ENCODE results near the gene B4GALNT3. TPM values are rescaled to one million over a fixed set of nuclear protein-coding genes. Genes with fewer than 3 reads are reported as not detected.

B4GALNT3 gene
- total and polyA plus RNA-seq, 3 experiments from 2014 or later = 3.1 to 6.9 (median 3.5) TPM

DNA sequence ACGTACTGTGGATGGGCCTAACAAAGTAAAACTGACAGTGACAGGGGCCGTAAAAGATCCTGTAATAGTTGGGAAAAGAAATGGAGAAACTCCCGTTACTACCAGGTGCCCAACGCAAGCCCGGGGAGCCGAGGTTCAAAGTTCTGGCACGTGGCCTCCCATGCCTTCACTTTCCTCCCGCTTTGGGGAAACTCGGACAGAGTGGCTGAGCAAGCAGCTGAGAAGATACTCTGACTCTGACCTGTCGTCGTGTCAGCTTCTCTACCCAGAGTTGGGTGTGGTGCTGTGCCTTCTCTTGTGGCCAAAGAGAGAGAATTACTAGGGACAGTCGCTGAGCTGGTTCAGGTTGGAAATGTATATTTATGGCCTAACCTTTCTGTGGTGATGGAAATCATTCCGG is 1.7 kb downstream of the B4GALNT3 start:
- no peak overlapping the region for H3K27ac ChIP-seq (ENCODE audit: low read depth, low read length)
- CTCF ChIA-PET = interaction anchor here (0.9 to 4.3 kb wide), 3 partner anchors 7 to 77 kb away, joined by 4 to 27 read pairs (median 4); no protein-coding TSS in a partner anchor
- H3K27ac Mint-ChIP-seq = peak overlapping the region in 7 of 8 donors; percentile 0 to 88 (median 73)
- H3K27me3 Mint-ChIP-seq = peaks cover 0 to 5% of the 10 kb centered on the region in 2 donors
- H3K36me3 Mint-ChIP-seq = peaks cover 0 to 2% (median 0%) of the 10 kb centered on the region in 3 donors
- H3K4me3 Mint-ChIP-seq = peak overlapping the region; percentile 83 to 91 (median 88)
- H3K9me3 Mint-ChIP-seq = no peaks in the 10 kb centered on the region
- H3K4me1 ChIP-seq (ENCODE audit: insufficient read depth, low read length) = no peaks in the 10 kb centered on the region
- H3K27me3 ChIP-seq (ENCODE audit: insufficient read depth, low read length, poor library complexity, severe bottlenecking) = no peaks in the 10 kb centered on the region
- no peaks in the 10 kb centered on the region for H3K36me3 ChIP-seq (ENCODE audit: insufficient read depth, low read length)
- H3K4me1 Mint-ChIP-seq = peaks cover 40 to 54% (median 44%) of the 10 kb centered on the region in 3 donors
- no peaks in the 10 kb centered on the region for H3K9me3 ChIP-seq (ENCODE audit: low read length)
- DNase-seq = no peak
- POLR2A ChIA-PET = no interaction called here
- H3K4me3 ChIP-seq (ENCODE audit: low read length) = no peak overlapping the region

DNA sequence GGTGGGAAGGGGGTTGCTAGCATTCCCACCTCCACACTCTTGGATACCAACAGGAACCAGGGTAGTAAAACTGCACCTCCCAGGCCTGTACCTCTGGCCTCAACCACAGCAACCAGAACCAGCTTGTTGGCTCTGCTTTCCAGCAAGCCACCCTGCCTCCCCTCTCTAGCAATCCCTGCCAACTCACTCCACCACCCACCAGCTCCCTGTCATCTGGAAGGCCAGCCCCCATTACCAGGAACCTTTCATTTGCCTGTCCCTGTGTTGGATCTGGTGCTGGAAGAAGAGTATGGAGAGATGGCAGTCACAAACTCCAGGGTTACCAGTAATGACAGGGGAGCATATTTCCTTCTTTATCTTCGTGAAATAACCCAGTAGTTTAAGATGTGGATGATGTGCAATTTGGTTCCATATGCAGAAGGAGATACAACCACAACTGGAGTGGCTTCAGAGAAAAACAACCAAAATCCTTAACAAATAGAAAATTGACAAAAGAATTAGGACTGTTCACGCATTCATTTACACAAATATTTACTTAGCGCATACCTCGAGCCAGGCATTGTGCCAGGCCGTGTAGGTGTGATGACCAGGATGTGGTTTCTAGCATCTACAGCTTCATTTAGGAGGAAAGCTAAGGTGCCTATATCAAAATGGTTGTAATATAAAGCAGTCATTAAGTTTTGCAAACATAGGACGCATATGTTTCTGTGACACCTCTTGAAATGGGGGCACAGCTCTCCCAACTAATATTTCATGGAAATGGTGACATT is 3.4 kb downstream of the B4GALNT3 start:
- peak overlapping the region in 5 of 8 donors; percentile 13 to 80 (median 27) for H3K27ac Mint-ChIP-seq
- H3K36me3 Mint-ChIP-seq = peaks cover 0 to 2% (median 0%) of the 10 kb centered on the region in 3 donors
- peaks cover 40 to 53% (median 44%) of the 10 kb centered on the region in 3 donors for H3K4me1 Mint-ChIP-seq
- DNase-seq = peak in 1 of 5 donors; percentile 30
- peaks cover 0 to 5% of the 10 kb centered on the region in 2 donors for H3K27me3 Mint-ChIP-seq
- no peaks in the 10 kb centered on the region for H3K9me3 Mint-ChIP-seq
- H3K4me3 Mint-ChIP-seq = peak overlapping the region in 6 of 7 donors; percentile 1 to 89 (median 38)
- POLR2A ChIA-PET = no interaction called here
- H3K4me3 ChIP-seq (ENCODE audit: low read length) = no peak overlapping the region
- no peaks in the 10 kb centered on the region for H3K9me3 ChIP-seq (ENCODE audit: low read length)
- no peaks in the 10 kb centered on the region for H3K27me3 ChIP-seq (ENCODE audit: insufficient read depth, low read length, poor library complexity, severe bottlenecking)
- no peaks in the 10 kb centered on the region for H3K36me3 ChIP-seq (ENCODE audit: insufficient read depth, low read length)
- no peaks in the 10 kb centered on the region for H3K4me1 ChIP-seq (ENCODE audit: insufficient read depth, low read length)
- CTCF ChIA-PET = interaction anchor here (2.0 to 4.3 kb wide), 3 partner anchors 9 to 84 kb away, joined by 8 to 27 read pairs (median 12); no protein-coding TSS in a partner anchor
- H3K27ac ChIP-seq (ENCODE audit: low read depth, low read length) = no peak overlapping the region

DNA sequence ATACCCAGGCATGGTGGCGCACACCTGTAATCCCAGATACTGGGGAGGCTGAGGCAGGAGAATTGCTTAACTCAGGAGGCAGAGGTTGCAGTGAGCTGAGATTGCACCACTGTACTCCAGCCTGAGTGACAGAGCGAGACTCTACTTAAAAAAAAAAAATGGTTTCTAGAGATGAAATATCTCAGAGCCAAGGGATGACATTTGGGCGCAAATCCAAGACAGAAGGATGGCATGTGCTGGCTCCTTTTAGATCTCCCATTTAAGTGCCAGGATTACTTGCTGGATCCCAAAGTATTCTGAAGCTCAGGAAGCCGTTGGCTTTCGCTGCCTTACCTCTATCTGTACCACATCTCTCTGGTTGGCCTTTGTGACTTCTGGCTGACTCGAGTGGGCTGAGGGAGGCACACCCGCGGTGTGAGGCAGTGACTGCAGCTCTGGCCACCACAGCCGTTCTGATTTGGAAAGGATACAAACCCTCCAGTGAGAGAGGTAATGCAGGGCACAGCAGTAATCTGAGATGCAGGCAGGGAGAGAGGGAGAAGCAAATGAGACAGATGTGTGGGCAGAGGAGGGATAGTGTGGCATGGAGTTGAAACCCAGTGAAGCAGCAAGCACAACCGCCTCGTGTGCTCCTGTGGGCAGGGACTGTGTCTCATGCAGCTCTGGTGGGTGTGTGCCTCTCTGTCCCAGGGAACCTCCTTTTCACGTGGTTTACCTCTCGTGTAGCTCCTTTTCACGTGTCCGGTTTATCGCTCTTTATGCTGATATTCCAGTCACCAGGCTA is 4.9 kb downstream of the B4GALNT3 start:
- no peaks in the 10 kb centered on the region for H3K27me3 ChIP-seq (ENCODE audit: insufficient read depth, low read length, poor library complexity, severe bottlenecking)
- no peak overlapping the region for H3K27ac ChIP-seq (ENCODE audit: low read depth, low read length)
- H3K27me3 Mint-ChIP-seq = peaks cover 0 to 5% of the 10 kb centered on the region in 2 donors
- no peak overlapping the region for H3K4me3 ChIP-seq (ENCODE audit: low read length)
- POLR2A ChIA-PET = no interaction called here
- no peaks in the 10 kb centered on the region for H3K9me3 Mint-ChIP-seq
- H3K4me1 Mint-ChIP-seq = peaks cover 35 to 42% (median 41%) of the 10 kb centered on the region in 3 donors
- DNase-seq = no peak
- no peaks in the 10 kb centered on the region for H3K9me3 ChIP-seq (ENCODE audit: low read length)
- peak overlapping the region in 1 of 8 donors; percentile 88 for H3K27ac Mint-ChIP-seq
- no peaks in the 10 kb centered on the region for H3K4me1 ChIP-seq (ENCODE audit: insufficient read depth, low read length)
- H3K4me3 Mint-ChIP-seq = peak overlapping the region in 2 of 7 donors; percentile 15 to 23
- CTCF ChIA-PET = interaction anchor here (2.8 to 4.3 kb wide), 2 partner anchors 11 to 22 kb away, joined by 8 to 27 read pairs; no protein-coding TSS in a partner anchor
- no peaks in the 10 kb centered on the region for H3K36me3 ChIP-seq (ENCODE audit: insufficient read depth, low read length)
- H3K36me3 Mint-ChIP-seq = peaks cover 0 to 2% (median 0%) of the 10 kb centered on the region in 3 donors

DNA sequence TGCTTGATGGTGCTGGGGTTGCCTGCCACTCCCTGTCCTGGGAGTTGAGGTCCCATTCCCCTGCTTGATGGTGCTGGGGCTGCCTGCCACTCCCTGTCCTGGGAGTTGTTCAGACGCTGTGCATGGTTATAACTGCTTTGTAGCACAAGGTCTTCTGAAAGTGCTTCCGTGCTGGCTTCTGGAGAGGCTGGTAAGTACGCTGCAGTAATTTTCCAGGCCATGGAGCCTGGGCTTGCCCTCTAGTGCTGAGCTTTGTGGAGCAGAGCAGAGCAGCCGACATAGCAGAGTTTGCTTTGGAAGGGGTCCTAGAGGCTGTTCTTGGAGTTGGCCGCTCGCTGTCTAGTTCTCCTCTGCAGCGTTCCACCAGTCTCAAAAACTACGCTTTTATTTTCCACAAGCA is 6.3 kb downstream of the B4GALNT3 start:
- no peak overlapping the region for H3K4me3 ChIP-seq (ENCODE audit: low read length)
- POLR2A ChIA-PET = no interaction called here
- no peaks in the 10 kb centered on the region for H3K36me3 ChIP-seq (ENCODE audit: insufficient read depth, low read length)
- CTCF ChIA-PET = no interaction called here
- peak overlapping the region in 1 of 7 donors; percentile 18 for H3K4me3 Mint-ChIP-seq
- H3K9me3 ChIP-seq (ENCODE audit: low read length) = no peaks in the 10 kb centered on the region
- H3K4me1 Mint-ChIP-seq = peaks cover 32 to 39% (median 37%) of the 10 kb centered on the region in 3 donors
- no peaks in the 10 kb centered on the region for H3K4me1 ChIP-seq (ENCODE audit: insufficient read depth, low read length)
- no peaks in the 10 kb centered on the region for H3K36me3 Mint-ChIP-seq
- peak overlapping the region in 1 of 8 donors; percentile 57 for H3K27ac Mint-ChIP-seq
- peaks cover 0 to 5% of the 10 kb centered on the region in 2 donors for H3K27me3 Mint-ChIP-seq
- DNase-seq = no peak
- H3K9me3 Mint-ChIP-seq = no peaks in the 10 kb centered on the region
- H3K27me3 ChIP-seq (ENCODE audit: insufficient read depth, low read length, poor library complexity, severe bottlenecking) = no peaks in the 10 kb centered on the region
- H3K27ac ChIP-seq (ENCODE audit: low read depth, low read length) = no peak overlapping the region

DNA sequence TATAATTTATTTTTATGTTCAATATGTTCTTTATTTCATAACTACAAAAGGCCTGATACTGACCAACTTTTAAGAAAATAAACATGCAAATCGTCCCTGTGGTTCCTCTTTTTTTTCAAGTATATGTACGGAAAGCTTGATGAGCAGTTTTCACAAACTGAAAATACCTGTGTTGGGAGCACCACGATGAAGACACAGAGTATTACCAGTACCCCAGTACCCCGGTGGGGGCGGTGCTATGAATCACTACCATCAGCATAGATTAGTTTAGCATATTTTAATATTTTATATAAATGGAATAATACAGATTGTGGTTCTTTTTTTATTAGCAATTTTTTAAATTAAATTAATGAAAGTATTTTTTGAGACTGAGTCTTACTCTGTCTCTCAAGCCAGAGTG is 7.0 kb downstream of the B4GALNT3 start:
- Mint-ChIP-seq H3K36me3 (no peaks in the 10 kb centered on the region), H3K27me3 (peaks cover 0 to 5% of the 10 kb centered on the region in 2 donors), H3K27ac (no peak overlapping the region), H3K4me1 (peaks cover 28 to 33% (median 32%) of the 10 kb centered on the region in 3 donors), H3K4me3 (no peak overlapping the region), H3K9me3 (no peaks in the 10 kb centered on the region)
- H3K27me3 ChIP-seq (ENCODE audit: insufficient read depth, low read length, poor library complexity, severe bottlenecking) = no peaks in the 10 kb centered on the region
- CTCF ChIA-PET = no interaction called here
- H3K4me3 ChIP-seq (ENCODE audit: low read length) = no peak overlapping the region
- no peaks in the 10 kb centered on the region for H3K4me1 ChIP-seq (ENCODE audit: insufficient read depth, low read length)
- no peak for DNase-seq
- H3K9me3 ChIP-seq (ENCODE audit: low read length) = no peaks in the 10 kb centered on the region
- no peaks in the 10 kb centered on the region for H3K36me3 ChIP-seq (ENCODE audit: insufficient read depth, low read length)
- POLR2A ChIA-PET = no interaction called here
- no peak overlapping the region for H3K27ac ChIP-seq (ENCODE audit: low read depth, low read length)

DNA sequence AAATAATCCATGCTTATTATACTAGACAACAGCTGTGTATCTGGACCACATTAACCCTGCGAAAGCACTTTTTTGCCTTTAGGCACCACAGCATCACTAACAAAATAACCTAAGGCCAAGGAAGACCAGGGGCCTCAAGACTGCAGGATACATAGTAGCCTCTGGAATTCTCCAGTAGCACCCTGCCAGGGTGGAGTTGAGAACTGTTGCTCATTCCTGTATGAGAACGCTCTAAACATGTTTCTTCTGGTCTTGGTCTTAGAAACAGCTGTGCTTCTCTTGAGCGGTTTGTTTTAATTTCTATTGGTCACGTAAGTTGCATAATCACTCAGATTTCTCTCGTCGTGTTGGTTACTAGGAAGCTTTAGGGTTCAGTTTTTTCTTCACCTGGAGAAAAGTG is 7.9 kb downstream of the B4GALNT3 start:
- peaks cover 21 to 25% (median 23%) of the 10 kb centered on the region in 3 donors for H3K4me1 Mint-ChIP-seq
- CTCF ChIA-PET = interaction anchor here (1.1 to 1.4 kb wide), 2 partner anchors 14 to 80 kb away, joined by 4 to 5 read pairs; no protein-coding TSS in a partner anchor
- Histone ChIP-seq H3K4me3 (ENCODE audit: low read length) (no peak overlapping the region), H3K27ac (ENCODE audit: low read depth, low read length) (no peak overlapping the region), H3K9me3 (ENCODE audit: low read length) (no peaks in the 10 kb centered on the region), H3K36me3 (ENCODE audit: insufficient read depth, low read length) (no peaks in the 10 kb centered on the region), H3K27me3 (ENCODE audit: insufficient read depth, low read length, poor library complexity, severe bottlenecking) (no peaks in the 10 kb centered on the region), H3K4me1 (ENCODE audit: insufficient read depth, low read length) (no peaks in the 10 kb centered on the region)
- no peak overlapping the region for H3K4me3 Mint-ChIP-seq
- no peaks in the 10 kb centered on the region for H3K9me3 Mint-ChIP-seq
- H3K27me3 Mint-ChIP-seq = peaks cover 1 to 5% of the 10 kb centered on the region in 2 donors
- DNase-seq = no peak
- peak overlapping the region in 1 of 8 donors; percentile 24 for H3K27ac Mint-ChIP-seq
- H3K36me3 Mint-ChIP-seq = no peaks in the 10 kb centered on the region
- POLR2A ChIA-PET = no interaction called here

DNA sequence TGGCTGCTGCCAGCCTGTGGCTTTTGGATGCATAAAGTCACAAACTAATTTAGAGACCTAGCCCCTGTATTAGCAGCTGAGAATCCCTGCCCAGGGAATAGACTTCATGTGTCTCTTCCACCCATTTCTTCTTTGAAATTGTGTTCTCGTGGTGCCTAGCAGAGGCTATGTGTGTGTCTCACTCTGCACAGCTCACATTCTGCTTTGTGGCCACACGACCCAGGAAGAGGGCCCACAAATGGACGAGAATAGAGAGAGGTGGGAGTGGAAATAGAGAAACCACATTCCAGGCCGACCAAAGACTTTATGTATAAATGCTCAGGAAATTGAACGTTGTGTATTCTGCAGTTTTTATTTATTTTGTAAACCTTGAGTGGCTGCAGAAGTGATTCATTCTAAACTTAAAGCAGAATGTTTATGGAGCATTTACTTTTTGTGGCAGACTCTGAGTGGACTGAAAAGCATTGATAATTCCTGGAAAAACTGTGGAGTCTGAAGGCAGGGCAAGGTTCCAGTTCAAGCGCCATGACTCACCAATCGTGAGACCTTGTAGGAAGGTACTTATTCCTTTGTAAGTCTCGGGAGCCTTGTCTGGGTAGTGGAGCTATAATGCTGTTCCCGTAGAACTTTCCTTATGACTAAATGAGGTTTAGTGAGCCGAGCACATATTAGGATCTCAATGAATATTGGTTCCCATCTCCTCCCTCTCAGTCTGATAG is 9.1 kb downstream of the B4GALNT3 start:
- CTCF ChIA-PET = interaction anchor here (0.9 to 1.4 kb wide), 3 partner anchors 11 to 78 kb away, joined by 4 to 5 read pairs (median 4); no protein-coding TSS in a partner anchor
- H3K36me3 ChIP-seq (ENCODE audit: insufficient read depth, low read length) = no peaks in the 10 kb centered on the region
- no peaks in the 10 kb centered on the region for H3K27me3 ChIP-seq (ENCODE audit: insufficient read depth, low read length, poor library complexity, severe bottlenecking)
- Mint-ChIP-seq H3K36me3 (no peaks in the 10 kb centered on the region), H3K27ac (peak overlapping the region in 2 of 8 donors; percentile 58 to 74), H3K9me3 (no peaks in the 10 kb centered on the region), H3K4me3 (no peak overlapping the region), H3K4me1 (peaks cover 9 to 16% (median 11%) of the 10 kb centered on the region in 3 donors), H3K27me3 (peaks cover 4 to 8% of the 10 kb centered on the region in 2 donors)
- POLR2A ChIA-PET = no interaction called here
- no peaks in the 10 kb centered on the region for H3K4me1 ChIP-seq (ENCODE audit: insufficient read depth, low read length)
- H3K27ac ChIP-seq (ENCODE audit: low read depth, low read length) = no peak overlapping the region
- H3K4me3 ChIP-seq (ENCODE audit: low read length) = no peak overlapping the region
- no peak for DNase-seq
- no peaks in the 10 kb centered on the region for H3K9me3 ChIP-seq (ENCODE audit: low read length)

All from CD8-positive, alpha-beta memory T cell (primary cell).